G401.6 (cell line): Measurements from ENCODE around the gene PHF12.

ENCODE experiments used
- FAIRE-seq: peaks from 2 replicates; lab custom pipeline; 2012; peaks lifted over from hg19 to GRCh38; lab: Jason Lieb, UNC

PHF12 gene

DNA sequence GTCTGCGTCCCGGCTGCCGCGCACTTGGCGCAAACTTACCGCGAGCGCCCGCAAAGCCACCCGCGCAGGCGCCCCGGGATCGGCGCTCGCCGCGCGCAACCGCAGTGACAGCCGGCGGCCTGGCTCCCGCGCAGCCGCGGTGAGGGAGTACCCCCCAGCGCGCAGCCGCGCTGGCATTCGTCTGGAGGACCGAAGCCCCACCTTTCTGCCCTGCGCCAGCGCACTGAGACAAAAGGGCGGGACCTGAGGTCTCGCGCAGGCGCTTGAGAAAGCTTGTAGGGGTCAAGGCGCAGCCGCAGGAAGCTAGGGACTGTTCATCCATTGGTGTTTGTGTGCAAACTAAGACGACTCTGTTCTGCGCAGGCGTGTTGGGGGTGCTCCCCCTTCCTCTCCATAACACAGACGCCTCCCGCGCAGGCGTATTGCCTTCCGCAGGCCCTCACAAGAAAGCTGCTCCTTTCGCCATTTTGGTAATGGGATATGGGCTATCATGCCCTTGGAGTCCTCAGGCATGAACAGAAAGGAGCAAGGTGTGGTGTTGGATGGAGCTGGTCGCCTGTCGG, at the start of gene PHF12:
TSS of gene PHF12 (minus strand) at position 91 of the 563 bp plus-strand sequence. CDS start 558 bp downstream, outside the sequence.
- peak; percentile 95 for FAIRE-seq

DNA sequence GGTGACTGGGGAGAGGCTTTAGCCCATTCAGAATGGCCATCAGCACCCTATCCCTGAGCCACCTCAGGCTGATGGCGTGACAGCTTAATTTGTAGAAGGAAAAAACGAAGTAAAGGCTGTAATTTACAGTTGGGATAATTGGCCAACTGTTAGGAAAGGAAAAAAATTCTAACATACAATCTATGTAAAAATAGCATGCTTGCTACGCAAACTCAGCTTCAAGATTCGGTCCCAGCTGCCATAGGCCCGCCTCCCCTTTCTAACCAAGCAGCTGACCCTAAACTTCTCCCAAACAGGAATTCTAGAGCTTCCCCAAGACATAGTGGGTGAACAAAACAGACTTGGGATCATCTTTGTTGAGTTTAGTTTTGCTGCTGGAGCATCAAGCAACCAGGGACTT, 49.7 kb upstream of the PHF12 start:
- FAIRE-seq: no peak

DNA sequence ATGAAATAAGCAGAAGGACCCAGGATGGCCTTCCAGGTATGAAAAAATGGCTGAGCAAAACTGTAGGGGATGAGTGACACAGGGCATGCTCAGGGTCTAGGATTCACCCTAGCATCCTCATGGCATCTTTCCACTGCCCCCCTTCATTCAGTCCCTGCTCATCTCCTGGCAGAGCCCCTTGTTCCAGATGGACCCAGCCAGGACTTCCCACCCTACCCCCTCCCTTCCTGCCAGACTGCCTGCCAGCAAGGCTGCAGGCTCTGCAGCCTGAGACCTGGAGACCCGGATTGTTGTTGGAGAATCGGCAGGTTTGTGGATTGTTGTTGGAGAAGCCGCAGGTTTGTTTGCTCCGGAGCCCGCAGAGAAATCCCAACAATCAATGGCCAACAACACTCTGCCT, 47.9 kb upstream of the PHF12 start:
- no peak for FAIRE-seq

DNA sequence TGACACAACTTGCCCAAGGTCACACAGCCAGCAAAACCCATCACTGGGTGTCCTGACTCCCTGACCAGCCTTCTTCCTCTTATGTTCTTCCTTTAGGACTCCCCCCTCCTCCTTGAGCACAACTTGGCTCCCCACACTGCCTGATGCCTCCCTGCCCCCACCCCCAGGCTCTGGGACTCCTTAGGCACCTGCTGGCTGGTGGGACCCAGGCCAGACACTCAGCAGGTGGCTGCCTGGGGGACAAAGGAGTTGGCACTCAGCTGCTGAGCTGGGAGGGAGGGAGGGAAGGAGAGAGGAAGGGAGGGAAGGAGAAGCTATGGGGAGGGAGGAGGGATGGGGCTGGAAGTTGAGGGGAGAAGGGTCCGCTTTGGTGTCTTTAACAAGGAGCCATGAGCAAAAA, 46.5 kb upstream of the PHF12 start:
- no peak for FAIRE-seq

DNA sequence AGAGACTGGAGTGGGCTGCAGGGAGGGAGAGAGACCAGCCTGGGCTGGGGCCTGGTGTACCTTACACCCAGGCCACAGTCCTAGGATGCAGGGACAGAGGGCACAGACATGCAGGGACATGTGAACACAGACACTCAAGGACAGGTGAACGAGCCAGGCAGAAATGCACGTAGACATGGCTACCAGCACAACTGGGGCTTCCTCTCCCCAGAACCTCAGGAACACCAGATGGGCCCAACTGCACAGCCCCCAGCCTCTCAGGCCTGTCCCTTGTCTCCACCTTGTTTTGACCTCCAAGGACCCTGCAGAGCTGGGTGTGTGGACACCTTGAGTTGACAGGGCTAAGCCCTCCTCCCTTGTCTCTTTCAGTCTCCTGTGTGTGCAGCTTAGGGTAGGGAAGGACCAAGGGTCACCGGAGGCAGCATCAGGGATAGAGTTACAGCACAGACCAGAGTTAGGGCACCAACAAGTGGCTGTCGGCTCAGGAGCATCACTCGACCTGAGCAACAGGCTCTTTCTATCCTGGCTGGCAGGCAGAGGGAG, 45.3 kb upstream of the PHF12 start:
- FAIRE-seq: no peak

DNA sequence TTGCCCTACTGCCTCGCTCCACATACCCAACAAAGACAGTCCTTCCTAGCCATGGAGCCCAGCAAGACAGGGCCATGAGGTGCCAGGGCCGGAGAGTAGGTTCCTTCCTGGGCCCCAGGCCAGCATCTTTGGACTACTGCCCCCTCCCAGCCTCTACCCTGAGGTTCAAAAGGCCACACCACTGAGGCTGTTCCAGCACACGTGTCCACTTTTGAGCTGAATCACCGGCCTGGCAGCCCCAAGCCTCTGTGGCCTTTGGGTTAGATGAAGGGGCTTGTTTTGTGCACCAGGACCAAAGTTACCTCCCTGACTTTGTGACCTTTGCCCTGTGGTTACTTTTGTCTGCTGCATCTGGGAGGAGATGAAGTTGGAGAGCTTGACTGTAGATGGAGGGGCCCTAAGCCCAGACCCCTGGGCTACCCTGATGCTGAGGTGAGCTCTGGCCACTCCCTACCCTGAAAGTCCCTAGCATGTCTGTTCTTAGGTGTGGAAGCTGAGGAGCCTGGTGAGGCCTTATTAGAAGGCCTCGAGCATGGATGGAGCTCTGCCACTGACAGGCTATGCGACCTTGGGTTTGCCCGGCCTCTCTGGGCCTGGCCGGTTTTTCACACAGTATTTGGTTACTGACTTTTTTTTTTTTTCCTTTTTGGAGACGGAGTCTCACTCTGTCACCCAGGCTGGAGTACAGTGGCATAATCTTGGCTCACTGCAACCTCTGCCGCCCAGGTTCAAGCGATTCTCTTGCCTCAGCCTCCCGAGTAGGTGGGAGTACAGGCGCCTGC, 42.5 kb upstream of the PHF12 start:
- FAIRE-seq: no peak

DNA sequence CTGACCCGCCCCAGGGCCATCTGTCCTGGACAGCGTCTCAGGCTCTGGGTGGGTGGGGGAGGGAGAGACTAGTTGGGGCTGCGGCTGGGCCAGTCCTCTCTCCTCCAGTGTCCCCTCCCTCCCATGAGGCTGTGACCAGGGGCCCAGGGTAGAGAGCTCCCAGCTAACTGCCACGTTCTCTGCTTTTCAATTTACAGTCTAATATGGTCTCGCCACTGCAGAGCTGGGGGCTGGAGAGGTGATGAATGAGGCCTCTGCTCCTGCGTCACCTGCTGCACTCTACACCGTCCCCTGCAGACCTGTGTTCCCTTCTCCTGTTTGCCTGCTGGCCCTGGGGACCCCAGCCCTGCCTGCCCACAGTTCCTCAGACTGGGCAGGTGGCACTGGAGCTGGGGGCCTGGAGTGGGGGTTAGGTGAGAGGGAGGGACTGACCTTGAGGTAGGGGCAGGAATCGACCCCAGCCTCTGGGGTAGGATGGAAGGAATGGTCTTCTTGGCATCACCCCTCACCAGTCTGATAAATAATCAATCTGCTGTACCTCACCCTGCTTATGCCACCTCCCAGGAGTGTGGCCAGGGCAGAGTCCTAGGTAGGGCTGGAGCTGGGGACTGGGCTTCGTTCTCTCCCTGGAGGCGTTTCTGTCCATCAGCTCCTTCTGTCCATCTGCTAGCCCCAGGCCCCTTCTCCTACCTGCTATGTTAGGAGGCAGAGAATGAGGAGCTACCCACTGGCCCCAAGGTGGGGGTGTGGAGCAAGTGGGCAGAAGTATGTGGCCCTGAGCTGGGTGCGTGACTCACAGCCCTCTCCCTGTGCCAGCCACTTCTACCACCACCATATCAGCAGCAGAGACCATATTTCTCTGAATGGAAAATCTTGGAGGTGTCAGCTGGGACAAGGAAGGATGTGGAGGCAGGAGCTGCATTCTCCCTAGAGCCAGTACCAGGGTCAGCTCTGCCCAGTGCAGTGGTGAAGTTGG, 41.6 kb upstream of the PHF12 start:
- FAIRE-seq: no peak

DNA sequence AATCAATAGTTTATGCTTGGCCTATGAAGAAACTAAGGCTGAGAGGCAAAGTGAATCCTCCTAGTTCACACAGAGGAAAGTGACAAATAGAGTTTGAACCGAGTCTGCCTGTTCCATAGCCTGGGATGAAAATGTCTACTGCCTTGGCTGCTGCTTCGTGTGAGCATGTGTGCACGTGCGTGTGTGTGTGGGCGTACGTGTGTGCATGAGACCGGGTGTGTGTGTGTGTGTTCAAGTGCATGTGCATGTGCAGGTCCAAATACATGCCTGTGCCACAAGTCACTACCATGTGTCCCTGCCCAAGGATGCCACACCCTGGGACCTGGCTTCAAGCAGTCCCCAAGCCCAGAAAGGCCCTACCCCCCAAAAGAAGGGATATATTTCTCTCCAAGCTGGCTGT, 40.9 kb upstream of the PHF12 start:
- no peak for FAIRE-seq

DNA sequence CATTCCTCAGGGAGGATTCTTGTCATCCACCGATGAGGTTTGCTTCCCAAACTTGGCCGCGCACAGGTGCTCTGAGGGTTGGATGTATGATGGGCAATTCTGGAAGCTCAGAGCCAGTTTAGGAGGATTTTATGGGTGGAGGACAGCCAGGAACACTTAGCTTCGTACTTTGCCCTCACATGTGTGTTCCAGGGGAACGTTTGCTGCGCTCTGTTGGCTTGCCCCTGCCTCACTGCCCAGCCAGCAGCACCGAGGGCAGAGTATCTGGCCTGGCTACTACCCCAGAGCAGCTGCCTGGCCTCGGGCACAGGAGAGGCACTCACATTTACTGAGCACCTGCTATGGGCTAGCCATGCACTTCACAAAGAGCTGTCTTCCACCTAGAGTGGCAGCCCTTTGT, 40.5 kb upstream of the PHF12 start:
- FAIRE-seq: no peak

DNA sequence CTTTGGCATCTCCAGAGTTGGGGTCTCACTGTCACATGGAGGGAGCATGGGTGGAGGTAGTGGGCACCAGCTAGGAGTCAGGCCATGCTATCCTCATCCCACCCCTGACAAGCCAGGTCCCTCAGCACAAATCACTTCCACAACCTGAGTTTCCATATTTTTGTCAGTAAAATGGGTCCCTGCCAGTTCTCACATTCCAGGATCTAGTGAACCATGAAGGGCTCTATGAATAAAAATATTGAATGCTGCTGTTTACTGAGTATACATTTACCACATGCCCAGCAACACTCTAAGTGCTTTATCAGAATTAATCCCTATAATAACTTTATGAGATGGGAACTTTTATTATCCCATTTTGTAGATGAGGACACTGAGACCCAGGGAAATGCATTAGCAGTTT, 37.7 kb upstream of the PHF12 start:
- FAIRE-seq: no peak

DNA sequence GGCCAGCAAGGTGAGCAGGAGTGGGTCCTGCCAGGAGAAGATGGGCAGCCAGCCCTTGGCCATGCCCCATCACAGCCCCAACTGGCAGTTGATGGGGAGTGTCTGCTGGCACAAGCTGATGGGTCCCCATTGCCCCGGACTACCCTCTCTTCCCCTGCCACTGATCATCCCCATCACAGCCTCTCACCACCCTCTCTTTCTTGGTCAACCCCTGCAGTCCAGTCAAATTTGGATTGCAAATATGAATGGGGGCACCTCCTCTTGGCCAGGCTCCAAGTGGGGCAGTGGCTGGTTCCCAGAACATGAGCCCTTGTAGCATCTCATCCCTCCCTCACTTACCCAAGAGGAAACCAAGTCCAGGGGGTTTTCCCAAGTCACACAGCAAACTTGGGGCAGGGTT, 37.2 kb upstream of the PHF12 start:
- no peak for FAIRE-seq

DNA sequence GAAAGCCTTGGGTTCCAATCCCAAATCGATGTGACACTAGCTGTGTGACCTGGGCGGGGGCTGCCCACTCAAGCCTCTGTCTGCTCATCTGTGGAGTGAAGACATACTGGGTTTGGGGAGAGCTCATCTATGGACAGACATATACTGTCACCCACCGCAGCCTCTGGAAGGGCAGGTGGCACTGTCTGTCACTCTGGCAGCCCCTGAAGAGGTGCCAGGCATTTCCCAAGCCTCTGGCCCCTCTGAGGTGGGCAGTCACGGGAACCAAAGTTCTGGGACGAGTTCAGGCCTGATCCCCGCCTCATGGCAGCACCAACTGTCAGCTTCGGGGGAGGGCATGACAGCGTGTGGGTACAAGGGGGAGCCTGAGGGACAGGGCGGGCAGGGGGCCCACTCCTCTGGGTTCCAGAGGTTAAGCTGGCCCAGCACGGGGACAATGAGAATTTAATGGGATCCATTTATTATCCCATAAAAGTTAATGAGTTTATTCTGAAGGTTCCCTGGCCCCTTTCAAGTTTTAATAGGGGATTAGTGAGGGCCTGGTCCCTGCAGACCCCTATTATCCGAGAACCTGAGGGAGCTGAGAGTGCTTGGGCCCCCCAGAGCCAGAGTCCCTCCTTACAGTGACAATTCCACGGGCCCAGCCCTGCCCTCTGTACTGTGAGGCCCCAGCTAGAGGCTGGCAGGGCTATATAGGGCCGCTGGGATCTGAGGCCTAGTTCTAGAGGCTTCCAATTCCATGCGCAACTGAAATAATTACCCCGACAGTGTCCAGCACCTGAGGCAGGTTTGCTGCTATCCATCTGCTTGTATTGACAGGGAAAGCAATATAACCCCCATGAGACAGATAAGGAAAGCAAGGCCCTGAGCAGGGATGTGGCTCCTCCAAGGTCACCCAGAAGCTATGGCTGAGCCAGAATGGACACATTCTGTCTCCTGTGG, 35.7 kb upstream of the PHF12 start:
- FAIRE-seq: no peak

DNA sequence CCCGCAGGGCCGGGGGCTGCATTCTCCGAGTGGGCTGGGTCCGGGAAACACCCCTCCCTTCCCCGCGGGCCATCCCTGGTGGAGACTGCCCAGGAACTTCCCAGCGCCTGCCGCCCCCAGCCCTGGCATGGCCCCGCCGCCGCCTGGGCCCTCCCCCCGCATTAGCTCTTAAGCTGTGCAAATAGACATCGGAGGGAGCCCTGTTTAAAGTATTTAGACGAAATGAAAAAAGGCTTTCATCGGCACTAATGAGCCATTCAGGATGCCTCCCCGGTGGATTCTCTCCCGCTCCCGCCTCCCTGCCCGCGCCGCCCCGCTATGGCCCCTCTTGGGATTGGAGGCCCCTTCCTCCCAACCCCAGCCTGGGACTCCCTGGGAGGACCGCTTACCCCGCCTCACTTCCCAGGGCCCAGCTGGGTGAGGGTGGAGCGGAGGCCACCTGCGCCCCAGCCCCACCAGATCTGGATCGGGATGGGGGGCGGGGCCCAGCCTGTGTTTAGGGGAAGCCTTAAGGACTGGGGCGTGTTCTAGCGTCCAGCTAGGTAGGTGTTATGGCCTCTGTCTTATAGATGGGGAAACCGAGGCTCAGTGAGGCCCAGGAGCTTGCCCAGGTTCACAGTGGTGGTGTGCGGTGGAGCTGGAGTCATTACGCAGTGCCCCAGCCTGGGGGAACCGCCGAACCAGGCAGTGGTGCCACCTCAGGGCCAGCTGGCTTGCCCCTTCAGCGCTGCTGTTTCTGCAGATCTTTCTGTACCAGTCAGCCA, 34.8 kb upstream of the PHF12 start:
- no peak for FAIRE-seq

DNA sequence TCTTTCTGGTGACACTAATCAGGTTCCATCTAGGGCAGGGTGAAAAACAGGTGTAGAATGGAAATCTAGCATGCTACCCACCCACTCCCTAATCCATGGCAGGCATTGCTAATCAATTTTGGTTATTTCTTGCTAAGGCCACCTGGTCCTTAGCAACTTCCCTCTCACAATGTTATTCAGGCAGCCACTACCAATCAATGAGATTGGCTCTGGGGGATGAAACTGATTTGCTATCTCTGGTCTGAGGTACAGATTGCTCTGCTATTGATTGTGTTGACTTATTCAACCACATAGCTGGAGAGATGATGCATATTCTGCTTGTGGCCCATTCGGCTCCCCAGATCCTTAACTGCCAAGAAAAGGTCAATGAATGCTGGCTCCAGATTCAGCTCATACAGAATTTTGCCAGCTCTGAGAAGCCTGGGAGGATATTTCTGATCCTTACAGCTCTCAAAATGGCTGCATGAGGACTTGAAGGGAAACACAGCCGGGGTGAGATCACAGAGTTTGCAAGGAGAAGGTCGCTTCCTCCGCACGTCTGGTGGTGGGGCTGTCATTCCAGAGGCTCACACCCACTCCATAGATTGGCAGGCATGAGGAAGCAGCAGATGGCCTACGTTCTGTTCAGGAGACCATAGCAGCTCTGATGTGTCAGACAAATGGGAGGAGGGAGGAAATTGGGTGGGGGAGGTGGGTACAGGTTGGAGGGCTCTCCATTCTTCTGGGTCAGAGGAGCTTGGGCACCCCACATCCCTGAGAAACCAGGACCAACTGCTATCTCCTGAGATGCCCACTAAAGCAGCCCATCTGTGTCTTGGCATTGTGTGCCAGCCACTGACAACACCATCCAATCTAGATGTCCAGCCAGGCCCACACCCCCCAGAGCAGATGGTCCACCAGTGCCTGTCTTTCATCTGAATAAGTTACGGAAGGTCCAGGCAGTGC, 32.2 kb upstream of the PHF12 start:
- FAIRE-seq: no peak

DNA sequence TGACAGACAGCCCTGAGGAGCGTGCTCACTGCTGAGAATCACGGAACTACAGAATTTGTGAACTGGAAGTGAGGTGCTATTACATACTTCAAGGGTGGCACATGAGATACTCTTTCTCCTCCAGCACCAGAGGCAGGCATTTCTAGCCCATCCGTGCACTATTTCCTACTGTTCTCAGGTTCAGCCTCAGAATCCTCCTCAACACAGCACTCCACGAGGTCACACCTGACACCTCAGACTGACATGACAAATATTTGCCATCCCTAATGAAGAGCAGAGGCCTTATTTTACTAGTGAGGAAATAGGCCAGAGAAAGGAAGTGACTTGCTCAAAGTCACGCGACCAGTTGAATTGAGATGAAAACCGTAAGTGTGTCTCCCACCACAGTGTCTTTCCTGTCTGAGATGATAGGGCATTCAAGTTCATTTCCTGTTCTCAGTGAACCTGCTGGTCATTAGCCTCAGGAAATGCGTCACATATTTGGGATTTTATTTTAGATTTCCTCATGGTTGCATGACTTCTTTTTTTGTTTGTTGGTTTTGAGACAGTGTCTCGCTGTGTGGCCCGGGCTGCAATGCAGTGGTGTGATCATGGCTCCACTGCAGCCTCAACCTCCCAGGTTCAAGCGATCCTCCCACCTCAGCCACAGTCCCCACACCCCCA, 30.9 kb upstream of the PHF12 start:
- FAIRE-seq: no peak

DNA sequence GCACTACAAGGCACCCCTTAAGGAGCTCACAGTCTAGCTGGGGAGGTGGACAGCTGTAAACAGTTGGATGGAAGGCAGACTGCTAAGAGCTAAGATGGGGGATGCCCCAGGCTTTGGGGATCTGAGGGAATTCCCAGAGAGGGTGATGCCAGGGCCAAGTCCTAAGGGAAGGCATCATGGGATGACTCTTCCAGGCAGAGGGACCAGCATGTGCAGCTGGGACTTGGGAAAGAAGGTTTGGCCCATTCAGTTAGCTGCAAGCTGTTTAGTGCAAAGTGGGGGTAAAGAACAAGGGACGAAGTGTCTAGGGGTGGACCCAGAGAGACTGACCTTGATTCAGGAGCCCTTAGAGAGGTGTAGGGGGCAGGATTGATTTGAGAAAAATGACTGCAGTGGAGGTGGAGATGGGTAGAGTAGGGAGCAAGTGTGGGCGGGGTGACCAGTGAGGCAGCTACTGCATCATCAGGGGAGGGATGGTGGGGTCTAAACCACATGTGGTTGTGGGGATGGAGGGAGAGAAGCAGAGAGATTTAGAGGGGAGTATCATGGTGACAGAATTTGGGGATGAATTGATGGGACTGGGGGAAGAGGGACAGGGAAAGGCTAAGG, 27.1 kb upstream of the PHF12 start:
- FAIRE-seq: no peak

DNA sequence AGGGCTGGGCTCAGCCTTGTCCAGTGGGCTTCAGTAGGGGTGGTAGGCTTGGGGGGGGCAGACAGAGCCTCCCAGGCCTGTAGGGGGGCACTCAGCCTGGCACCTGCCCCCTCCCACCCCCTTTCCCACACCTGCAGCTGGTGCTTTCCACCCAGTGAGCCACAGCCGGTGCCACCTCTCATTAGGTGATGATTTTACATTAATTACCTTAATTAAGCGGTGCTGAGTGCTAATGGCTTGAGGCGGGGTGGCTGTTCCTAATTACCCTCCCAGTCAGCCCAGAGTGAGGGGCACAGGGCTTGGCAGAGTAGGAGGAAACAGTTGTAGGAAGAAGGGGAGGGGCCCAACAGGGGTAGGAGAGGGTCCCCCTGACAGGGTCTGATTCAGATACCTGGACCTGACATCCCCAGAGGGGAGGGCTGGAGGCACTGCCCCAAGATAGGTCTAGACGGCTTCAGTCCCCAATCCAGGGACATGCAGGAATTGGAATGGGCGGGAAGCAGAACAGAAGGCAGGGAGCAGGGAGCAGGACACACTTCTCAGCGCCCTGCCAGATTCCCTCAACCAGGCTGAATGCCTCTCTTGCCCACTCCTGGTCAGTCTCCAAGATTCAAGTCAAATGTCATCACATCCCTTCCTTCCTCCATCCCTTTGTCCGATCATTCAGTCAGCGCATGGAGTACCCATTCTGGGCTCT, 26.5 kb upstream of the PHF12 start:
- no peak for FAIRE-seq

DNA sequence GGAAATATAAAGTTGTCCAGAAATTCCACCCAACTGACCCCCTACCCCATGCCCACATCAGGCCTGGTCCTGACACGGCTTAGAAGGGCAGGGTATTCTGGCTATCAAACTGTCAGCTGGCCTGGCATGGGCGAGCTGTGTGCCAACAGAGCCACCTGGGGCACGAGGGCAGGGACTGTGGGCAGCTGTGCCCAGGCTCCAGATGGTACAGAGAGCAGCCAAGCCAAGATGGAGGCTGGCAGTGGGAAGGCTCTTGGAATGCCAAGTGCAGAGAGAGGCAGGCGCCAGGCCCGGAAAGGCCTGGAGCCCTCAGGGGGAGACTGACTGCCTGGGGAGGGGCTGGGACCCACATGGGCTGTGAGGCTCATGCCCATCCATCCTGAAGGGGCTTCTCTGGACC, 24.3 kb upstream of the PHF12 start:
- no peak for FAIRE-seq
